Left colon (tissue), 2 donors: ENCODE data around the gene OCA2. TPM values are rescaled to one million over a fixed set of nuclear protein-coding genes. Genes with fewer than 3 reads are reported as not detected.

ENCODE experiments used
- ATAC-seq: fragments of 200-7000 bp; cut with Tn5 transposase; one replicate; pipeline ENCODE4 v1.9.1; 2020; ENCODE audit warnings: mild to moderate bottlenecking, moderate library complexity
- DNase-seq, 2 donors: peaks; one replicate each; pipeline ENCODE4 v3.0.0-alpha.2; 2020
- intact Hi-C, 2 donors: fragments of 100-400 bp; cut with DNase I in 1 of 2; cut with micrococcal nuclease in 1 of 2; formaldehyde crosslinking; loops; one replicate each; pipeline versions ENCODE4 v1.11.2 to v1.14.0; 2022; cut with DNase I, micrococcal nuclease
- total RNA-seq, 2 donors: library from RNA; stranded (reverse); fragmentation: NEBNext Ultra II Directional; extraction: Animal tissue kit (Norgen Biotek cat#: 25700); gene quantifications; one replicate each; pipeline ENCODE4 v1.2.1, GENCODE V29; 2021
- donor health status: DM: no; HTN: no; CAD: no.
- donor health status: DM: yes; HTN: yes; CAD: no.

The OCA2 gene
- total RNA-seq, 2 donors from 2014 or later = 0.18 to 0.31 TPM

DNA sequence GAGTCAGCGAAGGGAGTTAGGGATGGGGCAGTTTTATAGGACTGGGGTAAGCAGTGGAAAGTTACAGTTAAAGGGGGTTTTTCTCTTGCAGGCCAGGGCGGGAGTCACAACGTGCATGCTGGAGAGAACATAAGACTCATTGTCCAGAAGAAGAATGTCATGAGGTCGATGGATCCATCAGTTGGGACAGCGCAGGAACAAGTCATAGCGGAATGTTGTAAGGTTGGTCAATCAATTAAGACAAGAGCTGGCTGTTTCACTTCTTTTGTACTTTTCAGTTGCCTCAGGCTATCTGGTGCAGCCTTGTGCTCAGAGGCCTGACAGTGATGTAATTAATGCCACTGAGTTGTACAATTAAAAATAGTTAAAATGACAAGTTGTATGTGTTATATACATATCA, 165.6 kb downstream of the OCA2 start:
- DNase-seq = no peak

DNA sequence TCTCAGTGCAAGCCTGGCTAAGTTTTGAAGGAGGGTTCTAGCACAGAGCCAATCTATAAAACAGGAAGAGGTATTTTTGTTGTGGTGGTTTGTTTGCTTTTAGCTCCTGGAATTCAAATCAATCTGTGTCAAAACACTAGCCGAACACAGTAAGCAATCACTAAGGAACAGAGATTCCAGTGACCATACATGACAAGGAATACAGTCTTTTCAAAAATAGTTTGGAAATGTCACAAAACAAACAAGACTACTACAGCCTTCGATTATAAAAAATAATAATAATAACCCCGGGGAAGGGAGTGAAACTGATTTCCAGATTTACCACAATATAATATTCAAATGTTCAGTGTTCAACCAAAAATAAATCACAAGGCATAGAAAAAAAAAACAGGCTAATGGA, 166.5 kb downstream of the OCA2 start:
- intact Hi-C loops = no loop called here
- ATAC-seq = no peak
- no peak for DNase-seq

More for the DNA sequence above, 165.6 kb downstream of the OCA2 start:
- no peak for ATAC-seq
- intact Hi-C loops = no loop called here

DNA sequence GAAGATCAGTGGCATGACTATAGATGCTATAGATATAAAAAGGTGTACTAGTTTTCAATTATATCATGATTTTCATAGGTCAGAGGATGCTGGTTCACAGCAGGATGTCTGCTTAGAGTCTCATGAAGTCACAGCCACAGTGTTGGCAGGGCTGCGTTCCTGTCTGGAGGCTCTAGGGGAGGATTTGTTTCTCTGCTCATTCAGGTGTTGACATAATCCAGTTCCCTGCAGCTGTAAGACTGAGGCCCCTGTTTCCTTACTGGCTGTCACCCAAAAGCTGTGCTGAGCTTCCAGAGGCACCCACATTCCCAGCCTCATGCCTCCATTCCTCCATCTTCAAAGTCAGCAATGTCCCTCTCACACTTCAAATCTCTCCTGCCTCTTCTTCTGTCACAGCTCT, 170.7 kb downstream of the OCA2 start:
- DNase-seq = no peak
- intact Hi-C loops = no loop called here
- ATAC-seq = no peak

GRCh38 chr15:27912283-27912682, 186.8 kb downstream of the OCA2 start:
- intact Hi-C loops = no loop called here
- ATAC-seq = no peak
- DNase-seq = no peak

GRCh38 chr15:27906802-27907201, 192.3 kb downstream of the OCA2 start:
- ATAC-seq = no peak
- intact Hi-C loops = no loop called here
- no peak for DNase-seq

DNA sequence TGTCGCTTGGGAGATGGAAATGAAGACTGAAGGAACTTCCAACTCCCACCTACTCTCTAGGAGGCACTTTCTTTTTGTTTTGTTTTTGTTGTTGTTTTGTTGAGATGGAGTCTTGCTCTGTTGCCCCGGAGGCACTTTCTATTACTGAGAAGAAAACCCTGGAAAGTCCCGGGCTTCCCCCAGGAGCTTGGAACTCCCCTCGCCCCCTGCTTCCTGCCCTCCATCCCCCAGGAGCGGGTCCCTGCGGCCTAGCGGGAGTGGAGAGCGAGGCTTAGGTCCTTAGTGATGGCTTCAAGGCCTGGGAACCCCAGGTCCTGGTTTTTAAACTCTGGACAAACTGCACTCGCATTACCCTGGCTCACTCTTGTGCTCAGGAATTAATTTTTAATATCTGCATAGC, 195.7 kb downstream of the OCA2 start:
- intact Hi-C loops = no loop called here
- no peak for DNase-seq
- no peak for ATAC-seq

- intact Hi-C loops = no loop called here
- DNase-seq (no peak), ATAC-seq (no peak)
These were observed 196.3 kb downstream of the OCA2 start for GRCh38 chr15:27902680-27903385.

DNA sequence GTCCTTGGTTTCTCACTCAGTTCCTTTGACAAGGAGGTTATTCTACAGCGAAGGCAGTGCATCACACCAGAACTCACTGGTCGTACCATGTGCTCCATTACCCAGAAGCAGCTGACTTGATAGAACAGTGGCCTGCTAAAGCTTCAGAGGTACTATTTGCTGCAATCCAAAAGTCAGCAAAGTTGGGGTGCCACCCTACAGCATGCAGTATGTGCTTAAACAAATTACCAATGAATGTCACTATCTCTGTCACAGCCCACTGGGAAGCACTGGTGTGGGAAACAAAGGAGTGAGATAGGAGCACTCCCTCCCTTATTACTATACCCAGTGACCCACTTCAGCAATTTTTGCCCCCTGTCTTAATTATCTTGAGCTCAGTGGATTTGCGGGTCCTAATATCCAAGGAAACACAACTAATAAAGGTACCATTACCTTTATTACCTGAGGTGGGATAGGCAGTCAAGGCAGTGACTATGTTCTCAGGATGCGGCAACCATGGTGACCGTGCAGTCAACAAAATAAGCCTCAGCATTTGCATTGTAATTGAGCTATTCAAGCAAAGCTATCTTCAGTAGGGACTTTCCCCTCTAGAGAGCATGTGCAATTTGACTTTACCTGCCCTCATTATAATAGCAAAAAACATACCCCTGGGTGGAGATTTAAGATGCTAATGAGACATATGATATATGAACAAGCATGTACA, 199.4 kb downstream of the OCA2 start:
- no peak for ATAC-seq
- DNase-seq = no peak
- intact Hi-C loops = no loop called here

- intact Hi-C loops = no loop called here
- ATAC-seq = no peak
- no peak for DNase-seq
These were observed 201.6 kb downstream of the OCA2 start for GRCh38 chr15:27897481-27897880.

- ATAC-seq = no peak
- DNase-seq = no peak
- intact Hi-C loops = no loop called here
These were observed 204.5 kb downstream of the OCA2 start for GRCh38 chr15:27894645-27895044.

- ATAC-seq (no peak), DNase-seq (no peak)
- intact Hi-C loops = no loop called here
These were observed 209.9 kb downstream of the OCA2 start for GRCh38 chr15:27889258-27889657.

GRCh38 chr15:27885201-27885600, 213.9 kb downstream of the OCA2 start:
- intact Hi-C loops = no loop called here
- DNase-seq (no peak), ATAC-seq (no peak)

DNA sequence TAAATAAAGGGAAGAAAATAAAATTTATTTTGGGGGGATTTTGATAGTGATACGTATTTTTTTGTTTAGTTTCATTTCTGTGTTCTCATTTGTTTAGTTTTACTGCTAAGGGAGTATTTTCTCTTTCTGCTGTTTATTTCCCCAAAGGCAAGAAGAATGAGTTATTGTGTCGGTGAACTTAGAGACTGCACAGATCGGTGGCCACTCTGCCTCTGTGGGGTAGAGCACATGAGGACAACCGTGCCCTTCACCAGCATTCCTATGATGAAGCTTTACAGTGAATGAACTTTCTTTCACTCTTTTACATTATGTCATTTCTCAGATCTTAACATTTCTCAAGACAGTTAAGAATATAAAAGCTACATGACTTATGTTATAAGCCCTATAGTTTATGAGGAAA, 214.4 kb downstream of the OCA2 start:
- intact Hi-C loops = no loop called here
- DNase-seq = no peak
- ATAC-seq = no peak

DNA sequence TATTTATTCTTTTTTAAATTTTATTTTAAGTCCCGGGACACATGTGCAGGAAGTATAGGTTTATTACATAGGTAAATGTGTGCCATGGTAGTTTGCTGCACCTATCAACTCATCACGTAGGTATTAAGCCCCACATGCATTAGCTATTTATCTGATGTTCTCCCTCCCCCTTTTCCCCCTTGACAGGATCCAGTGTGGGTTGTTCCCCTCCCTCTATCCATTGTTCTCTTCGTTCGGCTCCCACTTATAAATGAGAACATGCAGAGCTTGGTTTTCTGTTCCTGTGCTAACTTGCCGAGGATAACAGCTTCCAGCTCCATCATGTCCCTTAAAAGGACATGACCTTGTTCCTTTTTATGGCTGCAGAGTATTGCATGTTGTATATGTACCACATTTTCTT, 220.3 kb downstream of the OCA2 start:
- ATAC-seq = no peak
- no peak for DNase-seq
- intact Hi-C loops = no loop called here

GRCh38 chr15:27873828-27874227, 225.3 kb downstream of the OCA2 start:
- ATAC-seq = no peak
- intact Hi-C loops = no loop called here
- DNase-seq = no peak

GRCh38 chr15:27873039-27873438, 226.1 kb downstream of the OCA2 start:
- DNase-seq (no peak), ATAC-seq (no peak)
- intact Hi-C loops = no loop called here

DNA sequence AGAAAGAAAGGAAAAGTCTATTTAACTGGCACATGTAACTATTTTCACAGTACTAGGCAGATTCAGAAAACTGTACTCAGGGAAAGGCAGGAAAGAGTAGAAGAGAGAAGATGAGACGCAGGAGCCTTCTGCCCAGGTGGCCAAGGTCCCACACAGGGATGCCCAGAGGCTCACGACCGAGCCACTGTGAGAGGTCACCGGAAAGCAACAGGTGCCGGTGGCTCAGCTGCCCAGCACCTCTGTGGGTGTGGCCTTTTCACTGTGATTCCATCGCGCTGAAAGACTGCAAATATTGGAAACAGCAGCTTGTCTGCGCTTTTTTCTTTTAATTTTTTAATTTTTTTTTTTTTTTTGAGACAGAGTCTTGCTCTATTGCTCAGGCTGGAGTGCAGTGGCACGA, 226.8 kb downstream of the OCA2 start:
- no peak for DNase-seq
- intact Hi-C loops = no loop called here
- no peak for ATAC-seq

GRCh38 chr15:27871902-27872260, 227.2 kb downstream of the OCA2 start:
- ATAC-seq (no peak), DNase-seq (no peak)
- intact Hi-C loops = no loop called here

- intact Hi-C loops = no loop called here
- no peak for DNase-seq
- no peak for ATAC-seq
These were observed 227.8 kb downstream of the OCA2 start for GRCh38 chr15:27871078-27871901.

DNA sequence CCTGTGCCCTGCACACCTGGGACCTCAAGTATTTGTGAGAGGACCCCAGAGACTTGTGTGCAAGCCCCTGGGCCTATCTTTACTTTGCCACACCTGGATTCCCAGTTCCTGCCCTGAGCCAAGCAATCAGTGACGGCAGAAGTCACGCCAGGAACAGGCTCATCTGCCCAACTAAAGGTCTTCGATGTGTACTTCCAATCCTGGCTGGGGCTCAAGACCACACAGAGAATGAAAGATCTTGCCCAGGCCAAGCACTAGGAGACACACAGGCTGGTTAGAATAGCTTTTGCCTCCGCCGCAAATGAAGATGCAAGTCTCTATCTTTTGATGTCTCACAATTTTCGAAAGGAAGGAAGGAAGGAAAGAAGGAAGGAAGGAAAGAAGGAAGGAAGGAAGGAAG, 228.8 kb downstream of the OCA2 start:
- ATAC-seq (no peak), DNase-seq (no peak)
- intact Hi-C loops = no loop called here
